Measurements from ENCODE around the gene SRRM3.
"Not testable (repeated sequence)": the region's sequence is repeated elsewhere in the genome, so short reads cannot be mapped to it uniquely, and the experiment has no call there.

The SRRM3 gene

GRCh38 chr7:76315364-76315763 is 113.7 kb downstream of the SRRM3 start:
- DNase-seq (ENCODE audit: low read depth), result no peak

GRCh38 chr7:76316984-76317781 is 115.5 kb downstream of the SRRM3 start:
- no peak for DNase-seq (ENCODE audit: low read depth)

- peak; percentile 89 for DNase-seq (ENCODE audit: low read depth)
These were observed 116.2 kb downstream of the SRRM3 start for GRCh38 chr7:76317782-76318487.

GRCh38 chr7:76318488-76319353 is 117.0 kb downstream of the SRRM3 start:
- peak; percentile 24 for DNase-seq (ENCODE audit: low read depth)

GRCh38 chr7:76325092-76325491 is 123.4 kb downstream of the SRRM3 start:
- no peak for DNase-seq (ENCODE audit: low read depth)

- DNase-seq (ENCODE audit: low read depth), result no peak
These were observed 124.1 kb downstream of the SRRM3 start for GRCh38 chr7:76325811-76326210.

- DNase-seq (ENCODE audit: low read depth), result no peak
These were observed 125.0 kb downstream of the SRRM3 start for GRCh38 chr7:76326646-76327233.

GRCh38 chr7:76327610-76328009 is 125.9 kb downstream of the SRRM3 start:
- no peak for DNase-seq (ENCODE audit: low read depth)

- no peak for DNase-seq (ENCODE audit: low read depth)
These were observed 126.7 kb downstream of the SRRM3 start for GRCh38 chr7:76328389-76328788.

- no peak for DNase-seq (ENCODE audit: low read depth)
These were observed 127.8 kb downstream of the SRRM3 start for GRCh38 chr7:76329479-76329878.

- no peak for DNase-seq (ENCODE audit: low read depth)
These were observed 128.6 kb downstream of the SRRM3 start for GRCh38 chr7:76330261-76330660.

GRCh38 chr7:76330673-76331072 is 129.0 kb downstream of the SRRM3 start:
- DNase-seq (ENCODE audit: low read depth), result no peak

GRCh38 chr7:76332078-76332477 is 130.4 kb downstream of the SRRM3 start:
- no peak for DNase-seq (ENCODE audit: low read depth)

- no peak for DNase-seq (ENCODE audit: low read depth)
These were observed 131.9 kb downstream of the SRRM3 start for GRCh38 chr7:76333511-76334101.

GRCh38 chr7:76334320-76334967 is 132.7 kb downstream of the SRRM3 start:
- no peak for DNase-seq (ENCODE audit: low read depth)

GRCh38 chr7:76335417-76335816 is 133.7 kb downstream of the SRRM3 start:
- not testable (repeated sequence) for DNase-seq (ENCODE audit: low read depth)

GRCh38 chr7:76336094-76336493 is 134.4 kb downstream of the SRRM3 start:
- no peak for DNase-seq (ENCODE audit: low read depth)
